ENCODE measurements around the gene DPEP1. TPM values are rescaled to one million over a fixed set of nuclear protein-coding genes. Genes with fewer than 3 reads are reported as not detected.

DPEP1 gene
- total RNA-seq (2014; rRNA removed; shearing (Covaris generic)) = 0.60 TPM in 1 of 2 replicates, not detected in the other

DNA sequence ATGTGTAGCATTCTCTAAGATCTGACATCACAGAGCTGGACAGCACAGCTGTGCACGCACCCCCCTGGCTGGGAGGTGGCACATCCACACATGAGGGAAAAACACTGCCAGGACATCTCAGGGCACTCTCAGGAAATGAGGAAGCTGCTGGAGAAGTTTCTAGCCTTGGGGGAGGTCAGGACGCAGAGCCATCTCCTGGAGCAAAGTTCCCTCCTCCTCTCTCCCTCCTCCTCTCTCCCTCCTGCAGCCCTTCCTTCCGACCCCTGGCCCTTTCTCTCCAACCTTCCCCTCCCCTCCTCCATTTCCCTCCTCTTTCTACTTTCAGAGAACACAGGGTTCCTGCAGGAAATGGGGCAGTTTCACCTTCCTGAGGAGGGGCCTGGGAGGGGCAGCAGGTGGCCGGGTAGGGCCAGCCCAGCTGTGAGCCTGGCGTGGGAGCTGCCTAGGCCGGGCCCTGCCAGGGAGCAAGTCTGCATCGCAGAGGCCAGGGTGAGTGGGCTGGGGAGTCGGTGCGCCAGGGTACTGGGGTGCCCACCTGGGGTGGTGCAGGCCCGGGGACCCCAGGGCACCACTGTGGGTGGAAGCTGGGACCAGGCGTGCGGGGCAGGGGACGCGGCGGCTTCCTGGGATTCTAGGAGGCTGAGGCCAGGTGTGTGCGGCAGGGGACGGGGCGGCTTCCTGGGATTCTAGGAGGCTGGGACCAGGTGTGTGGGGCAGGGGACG lies at the start of gene DPEP1:
Gene DPEP1, plus strand, starts transcription at position 412 of the 723 bp plus-strand sequence. CDS start 16,769 bp downstream, outside the sequence.

DNA sequence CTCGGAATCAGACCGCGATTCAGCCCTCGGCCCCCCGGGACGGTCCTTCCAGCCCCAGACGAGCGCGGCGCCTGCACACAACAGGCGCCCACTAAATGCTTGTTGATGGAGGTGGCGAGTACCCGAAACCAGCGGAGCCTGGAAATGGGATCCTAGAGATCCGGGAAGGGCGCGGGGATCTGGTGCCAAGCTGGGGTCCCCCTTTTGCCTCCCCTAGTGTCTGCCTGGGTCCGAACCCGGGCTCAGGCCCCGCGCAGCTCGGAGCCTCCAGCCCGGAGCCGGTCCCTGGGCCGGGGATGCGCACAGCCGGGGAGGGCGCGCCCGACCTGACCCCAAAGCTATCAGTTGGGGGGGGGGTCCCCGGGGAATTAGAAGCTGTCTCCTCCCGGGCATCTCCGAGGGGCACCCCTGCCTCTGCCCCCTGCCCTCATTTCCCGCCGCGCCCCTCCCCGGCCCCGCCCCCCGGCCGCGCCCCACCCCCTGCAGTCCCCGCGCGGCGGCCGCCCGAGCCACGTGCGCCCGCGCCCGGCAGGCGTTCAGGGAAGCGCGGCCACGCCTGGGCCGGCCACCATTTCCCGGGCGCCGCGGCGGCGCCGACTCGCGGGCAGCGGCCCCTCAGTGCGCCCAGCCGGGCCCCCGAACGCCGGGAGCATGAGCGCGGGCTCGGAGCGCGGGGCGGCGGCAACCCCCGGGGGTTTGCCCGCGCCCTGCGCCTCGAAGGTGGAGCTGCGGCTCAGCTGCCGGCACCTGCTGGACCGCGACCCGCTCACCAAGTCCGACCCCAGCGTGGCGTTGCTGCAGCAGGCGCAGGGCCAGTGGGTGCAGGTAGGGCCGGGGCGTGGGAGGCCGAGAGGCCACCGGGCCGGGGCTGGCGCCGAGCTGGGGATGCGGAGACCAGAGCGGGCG lies 37.9 kb upstream of the DPEP1 start, which contains the start of gene CPNE7:
Gene CPNE7, plus strand, starts transcription at position 512 of the 906 bp plus-strand sequence. Its CDS starts 140 bp downstream, at position 652.

DNA sequence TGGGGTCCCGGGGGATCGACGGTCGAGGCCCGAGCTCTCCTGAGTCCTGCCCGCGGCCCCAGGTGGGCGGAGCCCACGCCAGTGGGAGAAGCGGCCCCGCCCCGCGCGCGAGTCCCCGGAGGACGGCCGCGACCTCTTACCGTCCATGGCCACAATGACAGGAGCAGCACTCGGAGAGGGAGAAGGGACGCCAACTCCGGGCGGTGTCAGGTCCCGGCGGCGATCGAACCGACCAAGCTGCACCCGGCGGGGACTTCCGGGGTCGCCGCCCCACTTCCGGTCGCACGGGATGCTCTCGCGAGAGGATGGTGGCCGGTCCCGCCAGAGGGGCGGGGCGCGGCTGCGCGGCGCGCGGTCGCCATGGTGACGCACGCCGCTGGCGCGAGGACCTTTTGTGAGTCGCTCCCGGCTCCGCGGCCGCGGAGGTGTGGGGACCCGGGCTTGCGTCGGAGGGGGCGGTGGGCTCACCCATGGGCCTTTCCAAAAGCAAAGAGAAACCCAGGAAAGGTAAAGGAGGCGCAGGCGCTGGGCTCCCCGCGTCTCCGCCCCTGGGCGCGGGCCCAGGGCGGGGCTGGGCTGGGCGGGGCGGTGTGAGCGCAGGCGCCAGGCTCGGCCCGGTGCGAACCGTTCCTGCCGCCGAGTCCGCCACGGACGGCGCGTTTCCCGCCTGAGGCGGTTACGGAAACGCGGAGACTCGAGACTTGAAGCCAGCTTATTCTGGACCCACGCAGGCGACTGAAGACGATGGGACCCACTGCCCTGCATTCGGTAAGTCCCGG lies 44.2 kb downstream of the DPEP1 start, which contains the start of the genes CHMP1A and SPATA33:
Gene CHMP1A, minus strand, starts transcription at position 267 of the 779 bp plus-strand sequence. Its CDS starts 120 bp downstream, at position 147.
Gene SPATA33, plus strand, starts transcription at position 395 of the 779 bp plus-strand sequence. Its CDS starts 76 bp downstream, at position 471.

DNA sequence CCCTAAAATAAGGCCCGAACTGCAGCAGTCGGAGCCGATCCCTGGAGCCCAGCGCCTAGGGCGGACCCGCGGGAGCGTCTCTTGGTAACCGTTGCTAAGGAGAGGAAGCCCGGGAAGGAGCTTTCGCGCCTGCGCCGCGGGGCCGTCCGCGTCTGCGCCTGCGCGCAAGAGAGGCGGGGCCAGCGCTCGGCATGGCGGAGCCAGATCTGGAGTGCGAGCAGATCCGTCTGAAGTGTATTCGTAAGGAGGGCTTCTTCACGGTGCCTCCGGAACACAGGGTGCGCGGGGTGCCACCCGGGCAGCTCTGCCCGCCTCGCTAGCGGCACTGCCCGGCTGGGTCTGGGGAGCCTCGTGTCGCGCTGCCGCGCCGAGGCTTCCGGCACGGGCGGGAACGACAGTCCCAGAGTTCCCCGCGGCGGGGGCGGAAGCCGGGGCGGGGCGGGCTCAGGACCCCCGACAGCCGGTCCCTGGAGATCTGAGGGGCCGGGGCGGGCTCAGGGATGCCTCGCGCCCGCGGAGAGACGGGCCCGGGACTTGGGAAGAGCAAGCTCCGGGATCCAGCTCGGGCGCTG lies 73.2 kb downstream of the DPEP1 start, which contains the start of gene CDK10:
Gene CDK10, plus strand, starts transcription at position 170 of the 572 bp plus-strand sequence. Its CDS starts 22 bp downstream, at position 192.

Other genes starting within 250 kb of the DPEP1 start
- 177 and 178 TPM in 2 replicates for gene ANKRD11, start 123.1 kb upstream of the DPEP1 start, total RNA-seq (2014; rRNA removed; shearing (Covaris generic))
- 78.4 and 97.8 TPM in 2 replicates for gene SPG7, start 105.2 kb upstream of the DPEP1 start, total RNA-seq (2014; rRNA removed; shearing (Covaris generic))
- gene RPL13, start 53.0 kb upstream of the DPEP1 start, total RNA-seq (2014; rRNA removed; shearing (Covaris generic)) = 7,350 and 8,818 TPM in 2 replicates
- 8.8 and 12.0 TPM in 2 replicates for gene CPNE7, start 37.9 kb upstream of the DPEP1 start, total RNA-seq (2014; rRNA removed; shearing (Covaris generic))
- 78.3 and 85.8 TPM in 2 replicates for gene CHMP1A, start 44.1 kb downstream of the DPEP1 start, total RNA-seq (2014; rRNA removed; shearing (Covaris generic))
- gene SPATA33, start 44.2 kb downstream of the DPEP1 start, total RNA-seq (2014; rRNA removed; shearing (Covaris generic)) = 5.4 and 6.3 TPM in 2 replicates
- 57.1 and 66.7 TPM in 2 replicates for gene CDK10, start 73.0 kb downstream of the DPEP1 start, total RNA-seq (2014; rRNA removed; shearing (Covaris generic))
- 22.8 and 23.0 TPM in 2 replicates for gene SPATA2L, start 88.1 kb downstream of the DPEP1 start, total RNA-seq (2014; rRNA removed; shearing (Covaris generic))
- 12.2 and 15.2 TPM in 2 replicates for gene VPS9D1, start 107.3 kb downstream of the DPEP1 start, total RNA-seq (2014; rRNA removed; shearing (Covaris generic))
- 33.5 and 36.4 TPM in 2 replicates for gene ZNF276, start 107.9 kb downstream of the DPEP1 start, total RNA-seq (2014; rRNA removed; shearing (Covaris generic))
- gene FANCA, start 203.0 kb downstream of the DPEP1 start, total RNA-seq (2014; rRNA removed; shearing (Covaris generic)) = 52.9 and 57.0 TPM in 2 replicates
- 7.6 and 11.8 TPM in 2 replicates for gene SPIRE2, start 214.8 kb downstream of the DPEP1 start, total RNA-seq (2014; rRNA removed; shearing (Covaris generic))

All from A375 (cell line).